Measurements from ENCODE around the gene SLC9A8.
A peak's percentile ranks its signal among the peaks of the same experiment; 100 is the strongest.
"Not testable (repeated sequence)": the region's sequence is repeated elsewhere in the genome, so short reads cannot be mapped to it uniquely, and the experiment has no call there.

SLC9A8 gene
- total RNA-seq = 47.6 to 47.8 reads per million in 2 experiments

DNA sequence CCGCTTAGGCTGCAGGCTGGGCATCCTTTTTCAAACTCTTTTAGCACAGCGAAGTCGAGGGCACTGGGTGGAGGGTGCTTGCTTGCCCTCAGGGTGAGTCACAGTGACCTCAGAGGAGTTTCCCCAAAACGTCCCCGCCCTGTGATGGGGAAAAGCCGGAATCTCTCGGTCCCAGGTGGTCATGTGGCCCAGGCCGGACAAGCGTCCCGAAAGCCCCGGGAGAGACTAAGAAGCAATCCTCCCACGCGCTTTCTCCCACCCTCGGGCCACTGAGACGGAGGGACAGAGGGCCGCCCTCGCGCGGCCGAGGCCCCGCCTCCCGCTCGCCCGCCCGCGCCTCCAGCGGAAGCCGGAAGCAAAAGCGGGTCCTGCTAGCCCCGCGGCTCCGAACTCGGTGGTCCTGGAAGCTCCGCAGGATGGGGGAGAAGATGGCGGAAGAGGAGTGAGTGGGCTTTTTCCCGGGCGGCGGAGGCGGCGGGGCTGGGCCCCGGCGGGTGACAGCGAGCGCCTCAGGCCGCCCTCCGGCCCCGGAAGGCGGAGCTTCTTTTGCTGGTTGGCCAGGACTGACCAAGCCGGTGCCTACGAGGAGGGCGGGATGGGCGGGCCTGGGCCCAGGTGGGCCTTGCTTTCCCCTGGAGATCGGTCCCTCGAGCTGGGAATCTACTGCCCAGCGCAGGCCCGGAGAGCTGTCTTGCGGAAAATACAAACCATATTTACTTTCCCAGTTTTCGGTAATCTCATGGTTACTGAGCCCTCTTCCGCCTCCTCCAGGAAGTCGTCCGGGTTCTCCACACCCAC lies at the start of gene SLC9A8:
TSS of gene SLC9A8 (plus strand) at position 322 of the 798 bp plus-strand sequence. CDS start at position 417, 95 bp downstream.
- peak; percentile 66 for DNase-seq (ENCODE audit: low read depth)

GRCh38 chr20:49762940-49763766 lies 49.5 kb upstream of the SLC9A8 start:
- no peak for DNase-seq (ENCODE audit: low read depth)

DNA sequence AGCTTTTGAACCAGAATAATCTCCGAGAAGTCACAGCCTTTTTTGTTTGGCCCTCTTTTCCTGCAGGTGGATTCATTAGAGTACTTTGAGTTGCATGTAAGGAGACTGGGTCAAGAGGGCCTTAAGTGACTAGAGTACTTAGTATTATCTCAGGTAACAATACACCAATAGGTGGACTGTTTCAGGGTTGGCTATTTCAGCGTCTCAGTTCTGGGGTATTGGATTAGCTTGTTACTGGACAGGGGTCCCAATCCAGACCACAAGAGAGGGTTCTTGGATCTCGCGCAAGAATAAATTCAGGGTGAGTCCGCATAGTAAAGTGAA lies 47.3 kb upstream of the SLC9A8 start:
- DNase-seq (ENCODE audit: low read depth) = no peak

DNA sequence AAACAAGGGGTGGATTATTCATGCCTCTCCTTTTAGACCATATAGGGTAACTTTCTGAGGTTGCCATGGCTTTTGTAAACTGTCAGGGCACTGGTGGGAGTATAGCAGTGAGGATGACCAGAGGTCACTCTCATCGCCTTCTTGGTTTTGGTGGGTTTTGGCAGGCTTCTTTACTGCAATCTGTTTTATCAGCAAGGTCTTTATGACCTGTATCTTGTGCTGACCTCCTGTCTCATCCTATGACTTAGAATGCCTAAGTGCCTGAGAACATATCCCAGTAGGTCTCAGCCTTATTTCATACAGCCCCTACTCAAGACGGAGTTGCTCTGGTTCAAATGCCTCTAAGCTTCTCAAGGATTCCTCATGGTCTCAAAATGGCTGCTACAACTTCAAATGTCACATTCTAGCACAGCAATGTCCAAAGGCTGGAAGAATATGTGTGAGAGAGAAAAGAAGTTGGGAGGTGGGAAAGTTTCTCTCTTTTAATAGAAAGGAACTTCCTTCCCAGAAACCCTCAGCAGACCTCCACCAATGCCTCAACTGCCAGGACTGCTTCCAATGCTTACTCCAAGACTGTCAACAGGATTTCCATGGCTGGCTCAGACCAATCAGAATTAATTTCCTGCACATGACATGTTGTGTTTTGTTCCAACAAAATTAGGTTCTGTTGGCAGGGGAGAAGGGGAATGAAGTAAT lies 46.6 kb upstream of the SLC9A8 start:
- no peak for DNase-seq (ENCODE audit: low read depth)

DNA sequence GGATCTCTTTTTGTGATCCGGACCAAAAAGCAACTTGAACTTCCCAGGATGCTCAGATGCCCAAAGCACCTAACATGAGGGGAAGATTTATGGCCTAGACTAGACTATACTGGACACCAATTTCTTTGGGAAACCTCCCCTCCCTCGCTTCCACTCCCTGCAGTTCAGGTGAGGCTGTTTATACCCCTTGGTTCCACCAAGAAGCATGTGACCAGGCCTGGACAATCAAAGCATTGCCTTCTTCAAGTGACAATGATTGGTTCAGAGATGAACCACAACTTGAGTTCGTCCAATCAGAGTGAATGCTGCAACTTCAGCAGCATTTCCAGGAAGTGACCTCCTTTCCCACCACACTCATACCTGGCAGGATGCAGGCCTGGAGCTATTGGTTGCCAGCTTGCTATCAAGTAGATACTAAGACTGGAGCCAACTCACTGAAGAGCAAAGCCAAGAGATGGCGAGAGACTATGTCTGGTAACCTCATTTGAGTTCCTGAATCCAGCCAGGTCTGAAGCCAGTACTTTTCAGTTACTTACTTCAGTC lies 45.6 kb upstream of the SLC9A8 start:
- DNase-seq (ENCODE audit: low read depth) = no peak

GRCh38 chr20:49768204-49769047 lies 44.2 kb upstream of the SLC9A8 start:
- no peak for DNase-seq (ENCODE audit: low read depth)

DNA sequence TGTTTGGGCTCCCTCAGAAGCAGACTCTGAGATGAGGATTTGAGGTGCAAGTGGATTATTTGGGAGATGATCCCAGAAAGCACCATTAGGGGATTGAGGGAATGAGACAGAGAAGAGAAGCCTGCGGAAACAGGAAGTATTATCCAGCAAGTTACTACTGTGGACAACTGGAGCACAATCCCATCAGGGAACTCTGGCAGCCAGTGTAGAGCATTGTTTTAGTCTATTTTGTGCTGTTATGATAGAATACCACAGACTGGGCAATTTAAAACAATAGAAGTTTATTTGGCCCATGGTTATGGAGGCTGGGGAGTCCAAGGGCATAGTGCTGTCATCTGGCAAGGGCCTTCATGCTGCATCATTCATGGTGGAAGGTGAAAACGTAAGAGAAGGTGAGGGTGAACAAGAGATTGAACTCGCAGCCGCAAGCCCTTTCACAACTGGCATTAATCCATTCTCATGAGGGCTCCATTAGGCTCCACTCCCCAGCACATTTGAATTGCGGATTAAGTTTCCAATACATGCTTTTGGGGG lies 43.5 kb upstream of the SLC9A8 start:
- no peak for DNase-seq (ENCODE audit: low read depth)

DNA sequence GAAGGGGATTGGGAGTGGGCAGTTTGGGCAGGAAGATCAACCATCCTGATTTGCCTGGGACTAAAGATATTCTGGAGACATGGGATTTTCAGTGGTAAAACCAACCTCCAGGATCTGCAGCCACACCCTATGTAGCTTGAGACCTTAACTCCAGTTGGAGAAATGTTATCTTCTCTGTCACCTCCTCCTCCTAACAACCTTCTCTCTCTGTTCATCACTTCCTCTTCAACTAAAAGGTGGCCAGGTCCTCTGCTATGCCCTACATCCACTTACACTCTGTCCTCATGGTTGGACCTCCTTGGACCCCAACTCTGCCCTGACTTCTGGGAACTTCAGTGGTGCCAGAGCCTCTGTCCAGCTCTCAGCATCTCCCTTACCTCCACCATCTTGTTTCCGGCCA lies 42.0 kb upstream of the SLC9A8 start:
- DNase-seq (ENCODE audit: low read depth) = no peak

- DNase-seq (ENCODE audit: low read depth) = not testable (repeated sequence)
Measured at GRCh38 chr20:49774213-49774612, 38.4 kb upstream of the SLC9A8 start.

DNA sequence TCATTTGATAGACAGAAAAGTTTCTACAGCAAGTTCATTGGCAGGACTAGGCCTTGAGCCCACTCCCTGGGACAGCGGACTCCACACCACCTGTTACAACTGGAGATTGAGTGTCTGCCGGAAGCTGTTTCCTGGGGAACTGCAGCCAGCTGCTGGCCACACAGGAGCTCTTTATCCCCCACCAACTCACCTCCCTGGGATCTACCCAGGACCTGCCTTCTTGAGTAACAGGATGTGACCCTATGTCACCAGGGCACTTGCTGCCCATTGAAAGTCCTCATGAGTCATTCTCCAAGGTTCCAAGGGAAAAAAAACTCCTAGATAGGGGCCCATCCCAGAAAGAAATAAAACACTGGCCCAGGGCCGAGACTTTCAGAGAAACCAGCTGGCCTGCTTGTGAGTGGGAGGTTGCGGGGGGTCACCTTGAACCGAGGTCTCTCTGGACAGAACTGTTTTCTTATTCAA lies 37.4 kb upstream of the SLC9A8 start:
- DNase-seq (ENCODE audit: low read depth) = no peak

GRCh38 chr20:49779972-49780371 lies 32.7 kb upstream of the SLC9A8 start:
- no peak for DNase-seq (ENCODE audit: low read depth)

GRCh38 chr20:49781676-49782075 lies 31.0 kb upstream of the SLC9A8 start:
- DNase-seq (ENCODE audit: low read depth) = no peak

- not testable (repeated sequence) for DNase-seq (ENCODE audit: low read depth)
Measured at GRCh38 chr20:49782439-49782838, 30.2 kb upstream of the SLC9A8 start.

GRCh38 chr20:49783021-49783995 lies 29.3 kb upstream of the SLC9A8 start:
- not testable (repeated sequence) for DNase-seq (ENCODE audit: low read depth)

DNA sequence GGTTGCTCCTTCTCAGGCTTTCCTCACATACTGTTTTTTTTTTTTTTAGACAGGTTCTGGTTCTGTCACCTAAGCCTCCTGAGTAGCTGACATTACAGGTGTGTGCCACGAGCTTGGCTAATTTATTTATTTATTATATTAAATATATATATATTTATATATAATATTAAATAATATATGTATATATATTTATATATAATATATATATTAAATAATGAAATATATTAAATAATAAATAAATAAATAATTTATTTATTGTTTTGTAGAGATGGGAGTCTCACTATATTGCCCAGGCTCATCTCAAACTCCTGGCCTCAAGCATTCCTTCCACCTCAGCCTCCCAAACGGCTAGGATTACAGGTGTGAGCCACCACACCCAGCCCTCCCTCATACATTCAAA lies 28.3 kb upstream of the SLC9A8 start:
- no peak for DNase-seq (ENCODE audit: low read depth)

DNA sequence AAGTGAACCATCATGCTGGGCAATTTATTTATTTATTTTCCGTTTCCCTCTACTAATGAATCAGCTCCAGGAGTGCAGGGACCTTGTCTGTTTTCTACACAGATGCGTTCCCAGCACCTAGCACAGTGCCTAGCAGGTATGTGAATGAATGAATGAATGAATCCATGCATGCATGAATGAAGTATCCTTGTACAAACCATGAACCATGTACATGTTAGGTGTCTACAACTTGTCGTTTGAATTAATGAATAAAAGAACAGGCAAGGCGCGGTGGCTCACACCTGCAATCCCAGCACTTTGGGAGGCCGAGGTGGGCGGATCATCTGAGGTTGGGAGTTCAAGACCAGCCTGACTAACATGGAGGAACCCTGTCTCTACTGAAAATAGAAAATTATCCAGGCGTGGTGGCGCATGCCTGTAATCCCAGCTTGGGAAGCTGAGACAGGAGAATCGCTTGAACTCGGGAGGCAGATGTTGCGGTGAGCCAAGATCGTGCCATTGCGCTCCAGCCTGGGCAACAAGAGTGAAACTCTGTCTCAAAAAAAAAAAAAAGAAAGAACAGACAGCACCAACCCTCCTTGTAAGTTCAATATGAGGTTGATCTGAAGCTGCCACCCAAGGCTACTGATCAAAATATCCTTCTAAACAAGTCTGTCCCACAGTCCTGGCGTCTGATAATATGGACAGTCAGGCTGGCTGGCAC lies 27.3 kb upstream of the SLC9A8 start:
- DNase-seq (ENCODE audit: low read depth) = no peak

DNA sequence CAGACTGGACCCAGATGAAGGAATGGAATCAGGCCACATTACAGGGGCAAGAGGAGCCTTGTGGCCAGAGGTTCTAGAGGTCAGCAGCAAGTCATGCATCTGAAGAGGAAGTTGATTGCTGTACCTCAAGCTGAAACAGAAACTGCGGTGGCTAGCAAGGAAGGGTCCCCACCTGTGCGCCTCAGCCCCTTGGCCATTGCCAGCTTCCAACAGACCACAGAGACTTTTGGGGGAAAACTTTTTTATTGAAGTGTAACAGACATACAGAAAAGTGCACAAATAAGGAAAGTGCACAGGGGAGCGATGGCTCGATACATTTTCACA lies 26.8 kb upstream of the SLC9A8 start:
- DNase-seq (ENCODE audit: low read depth) = no peak

DNA sequence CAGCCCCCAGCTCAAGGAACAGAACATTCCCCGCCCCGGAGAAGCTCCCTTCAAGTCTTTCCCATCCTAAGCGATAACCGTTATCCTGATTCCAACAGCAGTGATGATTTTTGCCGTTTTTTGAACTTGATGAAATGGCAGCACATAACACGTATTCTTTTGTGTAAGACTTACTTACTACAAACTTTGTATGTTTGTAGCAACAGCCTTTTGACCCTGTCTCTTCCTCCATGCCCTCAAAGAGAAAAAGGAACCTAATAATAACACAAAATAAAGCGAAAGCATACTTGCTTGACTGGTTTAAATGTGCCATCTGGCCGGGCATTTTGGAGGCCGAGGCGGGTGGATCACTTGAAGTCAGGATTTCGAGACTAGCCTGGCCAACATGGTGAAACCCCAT lies 26.4 kb upstream of the SLC9A8 start:
- no peak for DNase-seq (ENCODE audit: low read depth)

DNA sequence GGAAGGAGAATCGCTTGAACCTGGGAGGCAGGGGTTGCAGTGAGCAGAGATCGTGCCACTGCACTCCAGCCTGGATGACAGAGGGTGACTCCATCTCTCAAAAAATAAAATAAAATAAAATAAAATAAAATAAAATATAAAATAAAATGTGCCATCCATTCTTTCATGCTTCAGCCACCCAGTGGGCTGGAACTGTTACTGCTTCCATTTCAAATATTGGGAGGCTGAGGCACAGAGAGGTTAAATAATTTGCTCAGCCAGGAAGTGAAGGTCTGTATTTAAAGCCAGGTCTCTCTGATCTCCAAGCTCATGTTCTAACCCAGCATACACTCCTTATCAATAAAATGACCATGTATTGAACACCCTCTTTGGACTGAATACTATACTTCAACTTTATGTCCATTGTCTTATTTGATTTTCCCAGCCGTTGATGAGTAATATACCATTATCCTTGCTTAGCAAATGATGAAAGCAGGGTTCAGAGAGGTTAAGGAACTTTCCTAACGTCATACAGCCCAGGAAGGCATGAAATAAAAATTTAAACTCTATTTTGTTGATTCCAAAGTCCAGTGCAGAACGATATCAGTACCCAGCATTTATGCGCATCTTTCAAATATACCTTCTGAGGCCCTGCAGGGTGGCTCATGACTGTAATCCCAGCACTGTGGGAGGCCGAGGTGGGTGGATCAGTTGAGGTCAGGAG lies 25.8 kb upstream of the SLC9A8 start:
- DNase-seq (ENCODE audit: low read depth) = no peak
